ENCODE measurements around the gene PMM1. TPM values are rescaled to one million over a fixed set of nuclear protein-coding genes. Genes with fewer than 3 reads are reported as not detected.
"Not testable (repeated sequence)": the region's sequence is repeated elsewhere in the genome, so short reads cannot be mapped to it uniquely, and the experiment has no call there.

Gene PMM1
- total and polyA plus RNA-seq, 8 donors = 36.5 to 56.7 (median 50.5) TPM

- ATAC-seq (no peak), DNase-seq (no peak)
- H3K9me3 ChIP-seq = no peaks in the 10 kb centered on the region
- TF ChIP-seq CTCF (IDR thresholded peaks at IDR 0.05) = no peak
- no peak overlapping the region for H3K27ac ChIP-seq
- peaks cover 0 to 49% of the 10 kb centered on the region in 2 donors for H3K27me3 ChIP-seq
- H3K4me1 ChIP-seq = peaks cover 0 to 2% of the 10 kb centered on the region in 2 donors
- intact Hi-C loops (cut with DNase I) = no loop called here
- H3K4me3 ChIP-seq = no peak overlapping the region
- H3K36me3 ChIP-seq = no peaks in the 10 kb centered on the region
Measured at GRCh38 chr22:41562461-41562860, 27.2 kb downstream of the PMM1 start.

- ATAC-seq (no peak), DNase-seq (no peak)
- no peaks in the 10 kb centered on the region for H3K36me3 ChIP-seq
- H3K9me3 ChIP-seq = no peaks in the 10 kb centered on the region
- peaks cover 0 to 2% of the 10 kb centered on the region in 2 donors for H3K4me1 ChIP-seq
- intact Hi-C loops (cut with DNase I) = no loop called here
- H3K4me3 ChIP-seq = peak overlapping the region in 1 of 2 donors; percentile 6
- TF ChIP-seq CTCF (IDR thresholded peaks at IDR 0.05) = no peak
- peaks cover 0 to 49% of the 10 kb centered on the region in 2 donors for H3K27me3 ChIP-seq
- H3K27ac ChIP-seq = no peak overlapping the region
Measured at GRCh38 chr22:41561788-41562187, 27.9 kb downstream of the PMM1 start.

GRCh38 chr22:41561335-41561734 lies 28.3 kb downstream of the PMM1 start:
- peak overlapping the region in 1 of 2 donors; percentile 48 for H3K27ac ChIP-seq
- H3K36me3 ChIP-seq = no peaks in the 10 kb centered on the region
- TF ChIP-seq CTCF (IDR thresholded peaks at IDR 0.05) = no peak
- no peak for ATAC-seq
- intact Hi-C loops (cut with DNase I) = no loop called here
- peak overlapping the region; percentile 6 to 11 for H3K4me3 ChIP-seq
- no peaks in the 10 kb centered on the region for H3K9me3 ChIP-seq
- peak in 1 of 4 donors; percentile 38 for DNase-seq
- H3K4me1 ChIP-seq = peaks cover 0 to 2% of the 10 kb centered on the region in 2 donors
- H3K27me3 ChIP-seq = peaks cover 0 to 49% of the 10 kb centered on the region in 2 donors

GRCh38 chr22:41560095-41560471 lies 29.6 kb downstream of the PMM1 start:
- Histone ChIP-seq H3K27ac (peak overlapping the region in 1 of 2 donors; percentile 48), H3K4me3 (no peak overlapping the region), H3K36me3 (no peaks in the 10 kb centered on the region), H3K4me1 (peaks cover 0 to 2% of the 10 kb centered on the region in 2 donors), H3K9me3 (no peaks in the 10 kb centered on the region), H3K27me3 (peaks cover 0 to 49% of the 10 kb centered on the region in 2 donors)
- TF ChIP-seq CTCF (IDR thresholded peaks at IDR 0.05) = no peak
- DNase-seq (no peak), ATAC-seq (no peak)
- intact Hi-C loops (cut with DNase I) = no loop called here

GRCh38 chr22:41558241-41558630 lies 31.4 kb downstream of the PMM1 start:
- H3K36me3 ChIP-seq; H3K9me3 ChIP-seq; DNase-seq; intact Hi-C loops (cut with DNase I); H3K4me1 ChIP-seq; H3K4me3 ChIP-seq; ATAC-seq: not testable (repeated sequence)
- Histone ChIP-seq H3K27me3 (peaks cover 0 to 49% of the 10 kb centered on the region in 2 donors), H3K27ac (peak overlapping the region in 1 of 2 donors; percentile 73)
